Esophagus muscularis mucosa (tissue), 4 donors: Measurements from ENCODE around the gene INHBB.

Experiments used
- EP300 ChIP-seq: sonication (generic); formaldehyde crosslinking; IDR thresholded peaks from one replicate; pipeline ENCODE4 v1.6.1; 2017; ENCODE audit warnings: antibody characterized with exemption
- POLR2A ChIP-seq: fragments of 450-650 bp; IDR thresholded peaks from one replicate; pipeline ENCODE4 v1.6.1; 2017; ENCODE audit warnings: antibody characterized with exemption, moderate library complexity, mild to moderate bottlenecking, low read depth
- POLR2AphosphoS5 ChIP-seq, 2 donors: sonication (generic); formaldehyde crosslinking; IDR thresholded peaks; one replicate each; pipeline ENCODE4 v1.6.1; 2017; ENCODE audit warnings: antibody characterized with exemption in 2 of 2
- TF ChIP-seq, protein P1 (sequence below), 3 experiments: fragments of 200-600 bp in 2 of 3; fragments of 450-650 bp in 1 of 3; sonication (generic) in 2 of 3; IDR thresholded peaks; one replicate each; pipeline ENCODE4 v1.5.1; 2017 to 2019; ENCODE audit warnings: antibody characterized with exemption in 3 of 3, mild to moderate bottlenecking in 2 of 3, moderate library complexity in 1 of 3

DNA sequence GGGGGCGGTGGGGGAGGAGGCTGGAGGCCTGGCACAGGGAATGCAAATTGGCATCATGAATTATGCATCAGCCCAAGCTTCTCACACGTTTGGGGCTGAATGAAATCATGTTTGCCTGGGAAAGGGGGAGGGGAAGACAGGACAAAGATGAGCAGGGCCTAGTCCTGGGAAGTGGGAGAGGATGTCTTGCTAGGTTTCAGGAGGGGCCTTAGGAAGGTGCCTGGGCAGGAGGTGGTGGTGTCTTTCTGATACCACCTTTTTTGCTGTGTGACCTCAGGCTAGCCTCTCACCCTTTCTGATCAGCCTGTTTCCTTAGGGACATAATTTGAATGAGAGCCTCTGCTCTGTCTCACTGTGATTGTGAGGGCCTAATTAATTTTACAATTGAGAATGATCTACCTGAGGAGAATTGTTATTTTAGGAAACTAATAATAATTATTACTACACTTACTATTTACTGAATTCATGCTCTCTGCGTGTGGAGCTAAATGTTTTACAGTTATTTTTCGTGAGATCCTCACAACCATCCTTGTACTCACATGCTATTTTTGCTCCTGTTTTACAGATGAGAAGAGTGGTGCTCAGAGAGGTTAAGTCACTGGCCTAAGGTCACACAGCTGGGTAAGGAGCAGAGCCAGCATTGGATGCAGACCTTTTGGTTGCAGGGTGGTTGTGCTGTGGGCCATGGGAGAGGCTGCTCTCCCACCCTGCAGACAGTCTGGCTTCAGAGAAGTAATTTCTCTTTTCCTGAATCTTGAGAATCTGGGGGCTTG is 39.6 kb downstream of the INHBB start:
- TF ChIP-seq, protein P1, sequence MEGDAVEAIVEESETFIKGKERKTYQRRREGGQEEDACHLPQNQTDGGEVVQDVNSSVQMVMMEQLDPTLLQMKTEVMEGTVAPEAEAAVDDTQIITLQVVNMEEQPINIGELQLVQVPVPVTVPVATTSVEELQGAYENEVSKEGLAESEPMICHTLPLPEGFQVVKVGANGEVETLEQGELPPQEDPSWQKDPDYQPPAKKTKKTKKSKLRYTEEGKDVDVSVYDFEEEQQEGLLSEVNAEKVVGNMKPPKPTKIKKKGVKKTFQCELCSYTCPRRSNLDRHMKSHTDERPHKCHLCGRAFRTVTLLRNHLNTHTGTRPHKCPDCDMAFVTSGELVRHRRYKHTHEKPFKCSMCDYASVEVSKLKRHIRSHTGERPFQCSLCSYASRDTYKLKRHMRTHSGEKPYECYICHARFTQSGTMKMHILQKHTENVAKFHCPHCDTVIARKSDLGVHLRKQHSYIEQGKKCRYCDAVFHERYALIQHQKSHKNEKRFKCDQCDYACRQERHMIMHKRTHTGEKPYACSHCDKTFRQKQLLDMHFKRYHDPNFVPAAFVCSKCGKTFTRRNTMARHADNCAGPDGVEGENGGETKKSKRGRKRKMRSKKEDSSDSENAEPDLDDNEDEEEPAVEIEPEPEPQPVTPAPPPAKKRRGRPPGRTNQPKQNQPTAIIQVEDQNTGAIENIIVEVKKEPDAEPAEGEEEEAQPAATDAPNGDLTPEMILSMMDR (IDR thresholded peaks at IDR 0.05), result no peak
- TF ChIP-seq POLR2A (no peak), POLR2AphosphoS5 (IDR thresholded peaks at IDR 0.05) (no peak), EP300 (no peak)
